ENCODE data around the gene SP5.
"Not testable (repeated sequence)": the region's sequence is repeated elsewhere in the genome, so short reads cannot be mapped to it uniquely, and the experiment has no call there.

SP5 gene

DNA sequence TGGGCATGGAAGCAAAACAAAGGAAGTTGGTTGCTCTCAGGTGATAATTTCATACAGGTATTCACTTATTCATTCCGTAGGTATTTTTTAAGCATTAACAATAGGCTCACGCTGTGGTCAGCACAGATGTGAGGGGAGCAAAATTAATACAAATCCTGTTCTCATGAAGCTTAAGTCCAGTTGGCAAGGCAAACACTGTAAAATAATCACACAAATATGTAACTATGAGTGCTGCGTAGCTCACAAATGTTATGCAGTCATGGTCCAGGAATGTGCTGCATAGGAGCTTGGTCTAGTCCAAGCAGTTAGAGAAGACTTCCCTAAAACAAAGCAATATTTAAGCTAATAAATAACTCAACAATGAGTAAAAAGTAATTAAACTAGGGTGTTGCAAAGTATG, 23.9 kb downstream of the SP5 start:
- DNase-seq (ENCODE audit: low read depth in 2 of 2), result no peak

DNA sequence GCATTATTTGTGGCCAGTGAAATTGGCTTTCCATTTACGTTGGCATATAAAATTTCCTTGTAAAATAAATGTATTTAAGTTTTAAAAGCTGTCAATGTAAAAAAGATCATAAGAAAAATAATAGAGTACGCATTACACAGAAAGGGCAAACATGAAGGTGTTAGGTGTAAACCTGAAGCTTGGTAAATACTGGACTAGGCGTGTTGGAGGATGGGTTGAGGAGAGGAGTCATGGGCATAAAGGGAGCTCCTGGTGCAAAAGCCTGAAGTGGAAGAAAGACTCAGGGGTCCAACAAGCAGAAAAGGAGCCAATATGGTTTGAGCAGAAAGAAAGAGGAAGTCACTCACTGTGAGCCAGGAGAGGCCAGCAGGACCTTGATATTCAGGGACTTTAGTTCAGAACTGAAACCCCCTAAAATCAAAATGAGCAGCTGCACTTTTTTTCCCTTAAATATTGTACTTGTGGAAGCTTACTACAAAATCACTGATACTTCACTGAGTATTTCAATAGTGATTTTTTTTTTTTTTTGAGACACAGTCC, 24.4 kb downstream of the SP5 start:
- no peak for DNase-seq (ENCODE audit: low read depth in 2 of 2)

DNA sequence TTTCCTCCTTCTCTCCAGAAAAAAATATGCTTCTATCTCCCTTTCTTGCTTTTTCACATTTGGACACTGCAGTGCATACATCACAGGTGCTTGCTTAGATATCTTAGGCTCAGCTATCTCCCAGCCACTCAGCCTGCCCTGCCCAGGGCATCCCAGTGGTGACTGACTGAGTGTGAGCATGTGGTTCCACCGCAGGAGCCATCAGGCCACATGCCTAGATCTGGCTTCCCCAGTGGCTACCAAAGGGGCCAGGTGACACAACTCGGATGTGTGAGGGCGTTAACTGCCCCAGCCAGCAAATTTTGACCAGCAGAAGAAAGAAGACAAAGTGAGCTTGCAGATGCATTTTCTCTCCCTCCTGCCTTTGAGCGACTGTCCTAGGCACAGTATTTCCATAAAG, 25.5 kb downstream of the SP5 start:
- DNase-seq (ENCODE audit: low read depth in 2 of 2), result no peak

DNA sequence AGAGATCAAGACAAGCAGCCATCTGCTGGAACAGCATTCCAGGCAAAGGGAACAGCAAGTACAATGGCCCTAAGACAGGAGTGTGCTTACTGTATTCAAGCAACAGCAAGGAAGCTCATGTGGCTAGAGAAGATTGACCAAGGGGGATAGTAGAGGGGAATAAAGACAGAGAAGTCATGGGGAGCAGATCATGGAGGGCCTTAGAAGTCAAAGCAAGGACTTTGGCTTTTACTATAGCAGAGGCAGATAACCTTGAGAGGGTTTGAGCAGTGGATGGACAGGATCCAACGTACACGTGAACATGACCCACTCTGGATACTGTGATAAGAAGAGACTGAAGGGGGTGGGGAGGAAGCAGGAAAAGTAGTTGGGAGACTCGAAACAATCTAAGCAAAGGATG, 26.9 kb downstream of the SP5 start:
- DNase-seq (ENCODE audit: low read depth in 2 of 2), result no peak

DNA sequence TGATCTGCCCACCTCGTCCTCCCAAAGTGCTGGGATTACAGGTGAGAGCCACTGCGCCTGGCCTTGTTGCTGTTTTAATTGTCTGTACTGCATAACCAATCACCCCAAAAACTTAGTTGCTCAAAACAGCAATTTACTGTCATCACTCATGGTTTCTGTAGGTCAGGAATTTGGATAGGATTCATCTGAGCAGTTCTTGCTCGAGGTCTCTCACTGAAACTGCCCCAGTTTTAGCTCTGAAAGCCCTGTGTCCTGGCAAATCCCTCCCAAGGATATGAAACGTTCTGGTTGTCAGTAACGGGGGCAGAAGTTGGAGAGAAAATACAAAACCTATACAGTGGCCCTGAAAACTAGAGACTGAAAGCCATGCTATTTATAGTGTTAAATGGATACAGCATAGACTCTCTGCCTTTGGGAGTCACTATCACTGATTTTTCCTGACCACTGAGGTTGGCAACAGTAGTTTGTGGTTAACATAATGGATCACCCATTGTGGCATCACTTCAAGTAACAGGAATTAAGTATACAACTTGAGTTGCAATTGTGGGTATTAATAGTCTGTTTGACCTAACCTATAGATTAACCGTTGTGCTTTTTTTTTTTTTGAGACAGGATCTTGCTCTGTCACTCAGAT, 27.9 kb downstream of the SP5 start:
- DNase-seq (ENCODE audit: low read depth in 2 of 2), result no peak

DNA sequence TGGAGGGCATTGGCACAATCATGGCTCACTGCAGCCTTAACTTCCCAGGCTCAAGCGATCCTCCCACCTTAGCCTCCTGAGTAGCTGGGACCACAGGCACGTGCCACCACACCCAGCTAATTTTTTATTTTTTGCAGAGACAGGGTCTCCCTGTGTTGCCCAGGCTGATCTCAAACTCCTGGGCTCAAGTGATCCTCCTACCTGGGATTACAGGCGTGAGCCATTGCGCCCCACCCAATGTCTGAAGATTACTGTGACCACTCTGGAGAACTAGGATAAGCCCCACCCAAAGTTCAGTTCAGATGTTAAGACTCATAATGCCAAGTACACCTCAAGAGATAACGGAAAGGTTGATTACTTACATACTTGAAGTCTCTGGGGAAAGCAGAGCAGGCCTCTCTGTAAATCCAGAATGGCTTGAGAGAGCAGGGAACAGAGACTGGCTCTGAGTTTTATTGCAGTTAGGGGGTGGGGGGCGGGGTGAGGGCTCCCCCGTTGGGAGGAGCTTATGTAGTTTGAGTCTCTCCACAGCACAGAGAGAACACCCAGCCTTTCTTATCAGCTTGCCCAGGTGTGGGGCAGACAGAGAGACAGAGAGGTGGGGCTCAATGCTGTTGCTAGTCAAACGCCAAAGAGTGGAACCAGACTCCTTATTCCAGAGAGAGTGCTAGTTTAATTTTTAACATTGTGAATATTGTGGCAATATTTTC, 28.5 kb downstream of the SP5 start:
- no peak for DNase-seq (ENCODE audit: low read depth in 2 of 2)

DNA sequence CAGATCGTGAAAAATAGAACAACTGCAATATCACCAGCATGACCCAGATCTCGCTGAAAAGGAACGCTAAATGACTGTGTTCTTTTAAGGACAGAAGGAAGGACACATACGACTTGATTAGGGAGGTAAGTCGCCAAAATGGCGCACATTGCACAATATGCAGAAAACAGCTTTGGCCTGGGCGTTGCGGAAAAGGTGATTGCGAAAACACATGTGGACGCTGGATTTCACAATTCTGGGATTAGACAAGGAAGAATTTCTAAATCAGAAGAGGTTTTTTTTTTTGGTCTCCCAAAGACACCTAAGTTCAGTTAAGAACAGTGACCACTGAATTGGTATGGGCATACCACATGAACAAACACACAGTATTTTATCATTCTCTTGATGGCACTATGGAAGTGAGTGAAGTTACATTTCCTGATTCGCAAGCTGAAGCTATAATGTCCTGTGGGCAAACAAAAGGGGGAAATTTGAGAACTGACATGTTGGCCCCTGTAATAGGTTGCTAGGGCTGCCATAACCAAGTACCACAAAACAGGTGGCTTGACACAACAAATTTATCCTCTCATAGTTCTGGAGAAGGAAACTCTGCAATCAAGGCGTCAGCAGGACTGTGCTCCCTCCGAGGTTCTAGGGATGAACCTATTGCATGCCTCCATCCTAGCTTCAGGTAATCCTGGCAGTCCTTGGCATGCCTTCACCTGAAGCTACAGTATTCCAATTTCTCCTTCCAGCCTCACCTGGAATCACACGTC, 29.3 kb downstream of the SP5 start:
- no peak for DNase-seq (ENCODE audit: low read depth in 2 of 2)

DNA sequence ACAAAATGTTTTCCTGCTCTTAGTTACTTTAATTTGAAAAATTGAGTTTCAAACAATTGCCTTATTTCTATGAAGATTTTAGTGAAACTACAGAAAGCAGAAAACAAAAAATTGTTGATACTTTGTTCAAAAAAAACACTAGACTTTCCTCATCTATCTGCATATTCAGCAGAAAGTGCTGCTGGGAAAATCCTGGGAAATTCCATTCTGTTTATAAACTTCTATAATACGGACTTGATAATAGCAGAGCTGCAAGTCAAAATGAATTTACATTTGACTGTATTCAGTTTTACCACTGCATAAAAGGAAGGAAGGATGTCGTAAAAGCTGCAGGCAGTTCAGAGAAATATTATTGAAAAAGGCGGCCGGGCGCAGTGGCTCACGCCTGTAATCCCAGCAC, 30.2 kb downstream of the SP5 start:
- DNase-seq (ENCODE audit: low read depth in 2 of 2), result no peak

DNA sequence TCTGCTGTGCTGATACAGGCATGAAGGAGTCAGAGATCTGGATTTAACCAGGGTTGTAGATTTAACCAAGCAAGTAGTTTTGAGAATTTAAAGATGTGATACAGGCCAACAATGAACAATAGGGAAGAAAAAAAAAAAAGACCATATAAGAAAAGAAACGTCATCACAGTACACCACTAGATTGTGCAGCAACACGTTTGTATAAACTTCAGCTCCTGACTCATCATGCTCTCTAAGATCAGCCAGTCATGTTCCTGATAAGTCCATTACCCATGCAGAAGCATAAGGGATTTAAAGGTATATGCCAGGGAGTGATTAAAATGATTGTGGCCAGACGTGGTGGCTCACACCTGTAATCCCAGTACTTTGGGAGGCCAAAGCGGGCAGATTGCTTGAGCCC, 32.8 kb downstream of the SP5 start:
- DNase-seq (ENCODE audit: low read depth in 2 of 2), result no peak

DNA sequence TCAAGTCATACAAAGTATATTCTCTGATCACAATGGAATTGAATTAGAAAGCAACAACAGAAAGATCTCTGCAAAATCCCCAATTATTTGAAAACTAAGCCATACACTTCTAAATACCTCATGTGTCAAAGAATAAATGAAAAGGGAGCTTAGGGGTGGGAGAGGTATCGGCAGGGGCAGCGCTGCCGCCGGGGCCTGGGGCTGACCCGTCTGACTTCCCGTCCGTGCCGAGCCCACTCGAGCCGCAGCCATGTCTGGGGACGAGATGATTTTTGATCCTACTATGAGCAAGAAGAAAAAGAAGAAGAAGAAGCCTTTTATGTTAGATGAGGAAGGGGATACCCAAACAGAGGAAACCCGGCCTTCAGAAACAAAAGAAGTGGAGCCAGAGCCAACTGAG, 36.4 kb downstream of the SP5 start:
- DNase-seq (ENCODE audit: low read depth in 2 of 2), result not testable (repeated sequence)

DNA sequence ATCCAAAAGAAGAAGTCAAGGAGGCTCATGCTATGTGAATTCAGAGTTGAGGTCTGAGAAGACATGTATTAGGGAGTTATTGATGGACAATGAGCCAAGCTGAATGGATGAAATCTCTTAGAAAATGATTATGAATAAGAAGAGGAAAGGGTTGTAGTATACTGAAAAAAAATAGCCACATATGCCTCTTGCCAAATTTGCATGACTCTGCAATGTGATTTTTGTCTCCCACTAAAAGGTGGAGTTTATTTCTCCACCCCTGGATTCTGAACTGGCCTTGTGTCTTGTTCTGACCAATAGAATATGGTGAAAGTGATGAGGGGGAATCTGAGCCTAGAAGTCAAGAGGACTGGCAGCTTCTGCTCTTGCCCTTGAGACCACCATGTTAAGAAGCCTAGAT, 46.4 kb downstream of the SP5 start:
- no peak for DNase-seq (ENCODE audit: low read depth in 2 of 2)

DNA sequence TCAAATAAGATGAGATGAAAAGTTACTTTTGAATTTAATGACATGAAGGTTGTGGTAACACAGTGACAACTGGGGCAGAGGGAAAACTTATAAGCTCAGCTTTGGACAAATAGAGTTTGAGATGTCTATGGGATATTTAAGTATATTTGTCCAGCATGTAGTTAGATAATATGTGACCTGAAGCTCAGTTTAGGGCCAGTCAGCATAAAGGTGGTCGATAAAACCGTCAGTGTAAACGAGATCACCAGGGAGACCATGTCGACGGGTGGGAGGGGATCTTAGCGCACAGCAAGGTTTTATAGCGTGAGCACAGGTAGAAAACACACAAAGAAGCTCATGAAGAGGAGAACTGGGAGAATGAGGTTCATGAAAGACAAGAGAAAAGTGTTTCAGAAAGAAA, 47.6 kb downstream of the SP5 start:
- no peak for DNase-seq (ENCODE audit: low read depth in 2 of 2)

DNA sequence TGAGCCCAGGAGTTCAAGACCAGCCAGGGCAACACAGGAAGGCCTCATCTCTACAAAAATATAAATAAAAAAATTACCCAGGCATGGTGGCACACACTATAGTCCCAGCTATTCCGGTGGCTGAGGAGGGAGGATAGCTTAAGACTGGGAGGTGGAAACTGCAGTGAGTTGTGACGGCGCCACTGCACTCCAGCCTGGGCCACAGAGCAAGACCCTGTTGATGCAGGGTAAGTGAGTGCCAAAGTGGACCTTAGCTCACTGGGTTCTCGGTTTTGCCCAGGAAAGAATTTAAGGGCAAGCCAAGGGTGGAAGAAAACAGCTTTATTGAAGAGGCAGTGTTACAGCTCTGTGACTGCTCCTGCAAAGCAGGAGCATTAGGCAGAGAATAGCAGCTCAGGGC, 48.1 kb downstream of the SP5 start:
- DNase-seq (ENCODE audit: low read depth in 2 of 2), result no peak

DNA sequence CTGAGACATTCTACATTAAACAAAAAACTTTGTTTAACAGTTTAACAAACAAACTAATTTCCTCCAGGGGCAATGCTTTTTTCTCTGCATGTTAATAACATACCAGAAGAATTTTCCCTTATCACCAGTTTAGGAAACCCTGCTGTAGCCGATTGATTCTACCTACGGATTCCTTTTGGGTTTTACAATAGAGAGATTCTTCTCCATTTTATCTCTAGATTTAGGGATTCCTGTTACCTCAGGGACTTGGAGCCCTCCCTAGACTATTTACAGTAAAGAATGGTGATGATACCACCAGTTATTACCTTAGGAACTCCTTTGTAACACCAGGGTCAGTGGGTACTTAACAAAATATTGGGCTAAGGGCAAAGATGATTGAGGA, 49.7 kb downstream of the SP5 start:
- no peak for DNase-seq (ENCODE audit: low read depth in 2 of 2)

DNA sequence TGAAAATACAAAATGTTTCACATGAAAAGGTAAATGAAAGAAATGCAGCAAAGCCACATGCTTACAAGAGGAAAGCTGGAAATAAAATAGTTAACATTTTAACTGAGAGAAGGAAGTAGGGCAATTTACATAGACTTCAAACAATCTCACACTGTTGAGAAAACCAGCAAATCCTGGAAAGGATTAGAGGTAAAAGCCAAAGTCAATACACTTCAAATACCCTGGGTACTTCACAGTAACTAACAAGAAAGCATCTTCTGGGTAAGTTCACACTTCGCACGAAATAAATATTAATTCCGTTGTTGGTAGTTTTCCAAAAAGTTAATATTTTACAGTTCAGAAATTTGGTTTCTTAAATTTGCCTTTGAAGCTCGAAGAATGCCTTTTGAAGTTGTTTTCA, 51.6 kb downstream of the SP5 start:
- no peak for DNase-seq (ENCODE audit: low read depth in 2 of 2)

Data from stimulated activated CD8-positive, alpha-beta memory T cell treated with anti-CD3 and anti-CD28 coated beads, Interleukin-2, amount 100 ng/mL, for 48 hours (primary cell).